Testis (tissue), 3 donors: ENCODE data around the gene PPM1J. TPM values are rescaled to one million over a fixed set of nuclear protein-coding genes. Genes with fewer than 3 reads are reported as not detected.

Experiments
- DNase-seq: peaks from one replicate; pipeline ENCODE4 v3.0.0-alpha.2; 2019
- H3K27ac ChIP-seq, 2 donors: fragments of 200-600 bp; sonication (generic); one replicate each; pipeline ENCODE4 v1.5.1; 2019
- H3K27me3 ChIP-seq: fragments of 200-600 bp; sonication (generic); one replicate; pipeline ENCODE4 v1.5.1; 2019
- H3K36me3 ChIP-seq: fragments of 200-600 bp; sonication (generic); one replicate; pipeline ENCODE4 v1.5.1; 2017; ENCODE audit warnings: low read depth; ENCODE audit errors: missing control alignments
- H3K4me1 ChIP-seq: fragments of 200-600 bp; sonication (generic); one replicate; pipeline ENCODE4 v1.5.1; 2019
- H3K4me3 ChIP-seq, 2 donors: fragments of 200-600 bp; sonication (generic); one replicate each; pipeline ENCODE4 v1.5.1; 2017 to 2019
- H3K9me3 ChIP-seq: fragments of 200-600 bp; sonication (generic); one replicate; pipeline ENCODE4 v1.5.1; 2017
- POLR2A ChIP-seq: fragments of 450-650 bp; IDR thresholded peaks from one replicate; pipeline ENCODE4 v1.6.1; 2017; ENCODE audit warnings: antibody characterized with exemption, mild to moderate bottlenecking, moderate library complexity
- WGBS, 2 donors: methylation state at CpG; one replicate each; pipeline ENCODE4 v1.1.5; 2018; 5-methylcytosine and 5-hydroxymethylcytosine counted together
- intact Hi-C: fragments of 100-400 bp; cut with DNase I; formaldehyde crosslinking; loops from one replicate; pipeline ENCODE4 v1.15.1; 2023; ENCODE audit warnings: low total_unique reads
- polyA plus RNA-seq: library from polyadenylated mRNA; stranded (reverse); fragments of 350-450 nt; fragmentation: Illumina TruSeq; extraction: RNeasy Lipid Tissue Mini Kit (QIAGEN cat#74804); gene quantifications from one replicate; pipeline ENCODE4 v1.2.3, GENCODE V29; 2014; ENCODE audit warnings: low read depth, low replicate concordance; ENCODE audit not compliant: insufficient read depth
- total RNA-seq, 2 donors: library from RNA; depleted of rRNA; stranded (reverse); fragments of >200 nt; gene quantifications; one replicate each; pipeline ENCODE4 v1.2.3, GENCODE V29; 2016
- TF ChIP-seq, protein P1 (sequence below), 3 experiments: fragments of 450-650 bp in 2 of 3; fragments of 200-600 bp in 1 of 3; sonication (generic) in 1 of 3; IDR thresholded peaks; one replicate each; pipeline ENCODE4 v1.5.1; 2016 to 2019; ENCODE audit warnings: antibody characterized with exemption in 3 of 3, mild to moderate bottlenecking in 2 of 3, moderate library complexity in 1 of 3

The PPM1J gene
- total and polyA plus RNA-seq, 3 donors from 2014 or later, result 45.5 to 88.7 (median 69.5) TPM

GRCh38 chr1:112688781-112689193, 26.3 kb downstream of the PPM1J start:
- H3K4me1 ChIP-seq, result peaks cover 12% of the 10 kb centered on the region
- H3K27ac ChIP-seq, result peak overlapping the region in 1 of 2 donors; percentile 53
- intact Hi-C loops, result no loop called here
- WGBS, 2 donors, result 68 to 80% methylated on average over 13 of the region's 13 CpGs
- TF ChIP-seq, protein P1, sequence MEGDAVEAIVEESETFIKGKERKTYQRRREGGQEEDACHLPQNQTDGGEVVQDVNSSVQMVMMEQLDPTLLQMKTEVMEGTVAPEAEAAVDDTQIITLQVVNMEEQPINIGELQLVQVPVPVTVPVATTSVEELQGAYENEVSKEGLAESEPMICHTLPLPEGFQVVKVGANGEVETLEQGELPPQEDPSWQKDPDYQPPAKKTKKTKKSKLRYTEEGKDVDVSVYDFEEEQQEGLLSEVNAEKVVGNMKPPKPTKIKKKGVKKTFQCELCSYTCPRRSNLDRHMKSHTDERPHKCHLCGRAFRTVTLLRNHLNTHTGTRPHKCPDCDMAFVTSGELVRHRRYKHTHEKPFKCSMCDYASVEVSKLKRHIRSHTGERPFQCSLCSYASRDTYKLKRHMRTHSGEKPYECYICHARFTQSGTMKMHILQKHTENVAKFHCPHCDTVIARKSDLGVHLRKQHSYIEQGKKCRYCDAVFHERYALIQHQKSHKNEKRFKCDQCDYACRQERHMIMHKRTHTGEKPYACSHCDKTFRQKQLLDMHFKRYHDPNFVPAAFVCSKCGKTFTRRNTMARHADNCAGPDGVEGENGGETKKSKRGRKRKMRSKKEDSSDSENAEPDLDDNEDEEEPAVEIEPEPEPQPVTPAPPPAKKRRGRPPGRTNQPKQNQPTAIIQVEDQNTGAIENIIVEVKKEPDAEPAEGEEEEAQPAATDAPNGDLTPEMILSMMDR (IDR thresholded peaks at IDR 0.05), result no peak
- no peak for TF ChIP-seq POLR2A
- no peaks in the 10 kb centered on the region for H3K9me3 ChIP-seq
- no peak overlapping the region for H3K4me3 ChIP-seq
- H3K27me3 ChIP-seq, result no peaks in the 10 kb centered on the region
- H3K36me3 ChIP-seq, result no peaks in the 10 kb centered on the region
- no peak for DNase-seq

DNA sequence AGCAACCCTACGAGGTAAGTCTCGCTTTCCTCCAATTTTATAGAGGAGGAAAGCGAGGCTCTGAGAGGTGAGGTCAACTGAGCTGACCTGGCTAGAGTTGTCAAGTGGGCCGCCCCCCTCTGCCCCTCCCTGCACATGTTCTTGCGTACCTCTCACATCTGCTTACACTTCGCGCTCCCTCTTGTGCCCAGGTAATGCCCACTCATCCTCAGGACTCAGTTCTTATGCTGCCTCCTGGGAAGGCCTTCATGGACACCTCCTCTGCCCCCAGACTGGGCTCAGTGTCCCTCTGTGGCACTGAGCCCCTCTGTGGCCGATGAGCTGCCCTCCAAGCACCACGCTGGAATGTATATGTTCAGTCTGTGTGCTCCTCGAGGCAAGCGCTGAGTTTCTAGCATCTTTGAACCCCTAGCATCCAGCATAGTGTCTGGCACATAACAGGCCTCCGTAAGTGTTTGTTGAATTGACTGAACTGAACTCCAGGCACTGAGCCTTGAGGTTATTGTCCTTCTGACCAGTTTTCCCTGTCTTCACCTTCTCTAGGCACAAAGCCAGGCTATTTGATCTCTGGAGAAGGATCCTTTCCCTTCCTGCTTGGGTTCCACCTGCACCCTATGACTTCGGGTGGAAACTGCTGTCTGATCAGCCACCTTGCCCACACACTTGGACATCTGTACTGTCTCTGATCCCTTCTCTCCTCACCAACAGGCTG, 27.2 kb downstream of the PPM1J start:
- intact Hi-C loops, result no loop called here
- DNase-seq, result no peak
- H3K27ac ChIP-seq, result peak overlapping the region in 1 of 2 donors; percentile 53
- H3K9me3 ChIP-seq, result no peaks in the 10 kb centered on the region
- H3K4me1 ChIP-seq, result peaks cover 12% of the 10 kb centered on the region
- H3K36me3 ChIP-seq, result no peaks in the 10 kb centered on the region
- TF ChIP-seq, protein P1 (IDR thresholded peaks at IDR 0.05), result no peak
- no peak for TF ChIP-seq POLR2A
- no peaks in the 10 kb centered on the region for H3K27me3 ChIP-seq
- H3K4me3 ChIP-seq, result no peak overlapping the region
- 88% methylated on average over 13 of the region's 13 CpGs for WGBS, 2 donors

DNA sequence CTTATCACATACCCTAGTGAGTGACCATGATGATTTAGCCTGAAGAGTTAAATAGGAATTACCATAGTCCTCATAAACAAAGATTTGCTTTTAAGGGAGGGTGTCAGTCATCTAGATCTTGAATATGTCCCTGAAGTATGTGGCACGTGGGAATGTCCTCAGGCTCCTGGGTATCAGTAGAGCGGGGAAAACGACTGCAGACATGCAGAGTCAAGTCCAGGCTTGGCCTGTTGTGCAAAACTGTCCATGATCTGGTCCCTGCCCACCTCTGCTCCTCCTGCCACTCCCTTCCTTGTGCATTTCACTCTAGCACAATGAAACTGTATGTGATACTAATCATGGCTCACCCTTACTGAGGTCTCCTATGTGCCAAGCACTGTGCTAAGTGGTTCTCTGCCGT, 27.8 kb downstream of the PPM1J start:
- intact Hi-C loops, result no loop called here
- no peak for DNase-seq
- 69 to 90% methylated on average over 4 of the region's 4 CpGs for WGBS, 2 donors
- peaks cover 12% of the 10 kb centered on the region for H3K4me1 ChIP-seq
- no peak overlapping the region for H3K4me3 ChIP-seq
- no peaks in the 10 kb centered on the region for H3K27me3 ChIP-seq
- TF ChIP-seq, protein P1 (IDR thresholded peaks at IDR 0.05), result no peak
- TF ChIP-seq POLR2A, result no peak
- H3K27ac ChIP-seq, result no peak overlapping the region
- H3K36me3 ChIP-seq, result no peaks in the 10 kb centered on the region
- no peaks in the 10 kb centered on the region for H3K9me3 ChIP-seq

DNA sequence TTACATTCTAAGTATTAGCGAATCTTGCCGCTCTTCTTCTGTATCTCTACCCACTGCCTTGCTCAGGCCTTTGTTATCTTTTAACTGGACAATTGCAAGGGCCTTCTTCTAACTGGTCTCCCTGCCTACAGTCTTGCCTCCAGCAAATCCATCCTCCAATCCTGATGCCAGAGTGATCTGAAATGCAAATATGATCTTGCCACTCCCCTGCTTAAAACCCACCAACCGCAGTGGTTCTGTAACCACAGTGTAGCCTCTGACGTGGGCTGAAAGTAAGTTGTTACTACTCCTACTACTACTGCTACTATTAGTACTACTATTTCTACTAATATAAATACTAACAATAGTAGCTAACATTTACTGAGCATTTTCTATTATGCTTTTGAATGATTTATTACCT, 28.3 kb downstream of the PPM1J start:
- WGBS, 2 donors, result 84 to 89% methylated on average over 4 of the region's 4 CpGs
- H3K9me3 ChIP-seq, result no peaks in the 10 kb centered on the region
- intact Hi-C loops, result no loop called here
- no peaks in the 10 kb centered on the region for H3K36me3 ChIP-seq
- DNase-seq, result no peak
- peaks cover 12% of the 10 kb centered on the region for H3K4me1 ChIP-seq
- H3K4me3 ChIP-seq, result no peak overlapping the region
- no peaks in the 10 kb centered on the region for H3K27me3 ChIP-seq
- H3K27ac ChIP-seq, result no peak overlapping the region
- TF ChIP-seq, protein P1 (IDR thresholded peaks at IDR 0.05), result no peak
- no peak for TF ChIP-seq POLR2A

DNA sequence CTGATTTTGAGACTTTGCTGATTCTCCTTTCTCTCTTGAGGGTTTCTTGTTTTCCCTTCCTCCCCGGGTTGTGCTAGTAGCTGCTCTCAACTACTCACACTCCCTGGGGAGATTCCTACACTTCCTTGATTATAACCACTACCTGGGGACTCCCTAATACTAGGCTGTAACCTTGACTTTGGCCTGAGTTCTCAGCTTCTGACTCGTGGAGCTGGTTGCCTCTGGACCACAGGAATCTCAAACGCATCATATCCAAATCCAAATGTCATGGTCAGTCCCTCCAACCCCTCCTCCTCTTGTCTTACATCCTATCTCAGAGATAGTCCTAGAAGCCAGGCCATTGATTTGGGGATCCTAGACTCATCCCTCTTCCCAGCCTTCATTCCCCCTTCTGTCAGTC, 28.7 kb downstream of the PPM1J start:
- Histone ChIP-seq H3K4me1 (peaks cover 12% of the 10 kb centered on the region), H3K36me3 (no peaks in the 10 kb centered on the region), H3K27ac (no peak overlapping the region), H3K27me3 (no peaks in the 10 kb centered on the region), H3K9me3 (no peaks in the 10 kb centered on the region), H3K4me3 (no peak overlapping the region)
- intact Hi-C loops, result no loop called here
- no peak for TF ChIP-seq POLR2A
- TF ChIP-seq, protein P1 (IDR thresholded peaks at IDR 0.05), result no peak
- no peak for DNase-seq
- 51 to 69% methylated on average over 3 of the region's 3 CpGs for WGBS, 2 donors
